Natural killer cell treated with Interleukin-12 subunit alpha and Interleukin-12 subunit beta and Interleukin-15 and Interleukin-18, amount 100 ng/mL, for 72 hours (primary cell): Measurements from ENCODE around the gene IGF2BP2. TPM values are rescaled to one million over a fixed set of nuclear protein-coding genes. Genes with fewer than 3 reads are reported as not detected.
A peak's percentile ranks its signal among the peaks of the same experiment; 100 is the strongest.
"Not testable (repeated sequence)": the region's sequence is repeated elsewhere in the genome, so short reads cannot be mapped to it uniquely, and the experiment has no call there.

Experiments
- ATAC-seq, 2 donors: fragments of 150-1000 bp; cut with Tn5 transposase in 1 of 2; sonication (Bioruptor Pico), chemical (Tn5 transposase) in 1 of 2; 2 replicates each; pipeline ENCODE4 v1.10.0; 2021
- DNase-seq: peaks from one replicate; pipeline ENCODE4 v3.0.0; 2022; ENCODE audit warnings: low spot score
- H3K27ac Mint-ChIP-seq, 2 donors: 1 replicate in 1 of 2; 2 replicates in 1 of 2; pipeline ENCODE4 v1.8.0; 2022; ENCODE audit warnings: mixed read lengths in 2 of 2, mild to moderate bottlenecking in 1 of 2, moderate library complexity in 1 of 2
- H3K27me3 Mint-ChIP-seq, 2 donors: 1 replicate in 1 of 2; 2 replicates in 1 of 2; pipeline ENCODE4 v1.8.0; 2022; ENCODE audit warnings: mixed read lengths in 2 of 2
- H3K36me3 Mint-ChIP-seq: one replicate; pipeline ENCODE4 v1.8.0; 2022; ENCODE audit warnings: mixed read lengths
- H3K4me1 Mint-ChIP-seq, 2 donors: 1 replicate in 1 of 2; 2 replicates in 1 of 2; pipeline ENCODE4 v1.8.0; 2022; ENCODE audit warnings: low read depth in 2 of 2, mixed read lengths in 2 of 2, mild to moderate bottlenecking in 1 of 2
- H3K4me3 Mint-ChIP-seq: one replicate; pipeline ENCODE4 v1.8.0; 2022; ENCODE audit warnings: mixed read lengths
- H3K9me3 Mint-ChIP-seq: 2 replicates; pipeline ENCODE4 v1.8.0; 2022; ENCODE audit warnings: mixed read lengths
- total RNA-seq, 2 donors: library from RNA; stranded (reverse); gene quantifications; one replicate each; pipeline ENCODE4 v1.2.3, GENCODE V29; 2022

Gene IGF2BP2
- total RNA-seq, 2 donors from 2014 or later = 3.5 to 5.0 TPM

- H3K27ac Mint-ChIP-seq = no peak overlapping the region
- H3K36me3 Mint-ChIP-seq = no peaks in the 10 kb centered on the region
- ATAC-seq (no peak), DNase-seq (no peak)
- no peaks in the 10 kb centered on the region for H3K4me1 Mint-ChIP-seq
- H3K4me3 Mint-ChIP-seq = no peak overlapping the region
- H3K27me3 Mint-ChIP-seq = peaks cover 3 to 14% of the 10 kb centered on the region in 2 donors
- no peaks in the 10 kb centered on the region for H3K9me3 Mint-ChIP-seq
Observed at GRCh38 chr3:185705498-185705897, 119.3 kb downstream of the IGF2BP2 start.

- no peak overlapping the region for H3K27ac Mint-ChIP-seq
- H3K36me3 Mint-ChIP-seq = no peaks in the 10 kb centered on the region
- DNase-seq (no peak), ATAC-seq (no peak)
- H3K9me3 Mint-ChIP-seq = no peaks in the 10 kb centered on the region
- peaks cover 3 to 19% of the 10 kb centered on the region in 2 donors for H3K27me3 Mint-ChIP-seq
- no peaks in the 10 kb centered on the region for H3K4me1 Mint-ChIP-seq
- H3K4me3 Mint-ChIP-seq = no peak overlapping the region
Observed at GRCh38 chr3:185702262-185703225, 122.3 kb downstream of the IGF2BP2 start.

GRCh38 chr3:185701611-185702261 lies 123.1 kb downstream of the IGF2BP2 start:
- no peaks in the 10 kb centered on the region for H3K4me1 Mint-ChIP-seq
- no peaks in the 10 kb centered on the region for H3K9me3 Mint-ChIP-seq
- no peaks in the 10 kb centered on the region for H3K36me3 Mint-ChIP-seq
- no peak for ATAC-seq
- H3K27me3 Mint-ChIP-seq = peaks cover 3 to 19% of the 10 kb centered on the region in 2 donors
- no peak overlapping the region for H3K27ac Mint-ChIP-seq
- DNase-seq = no peak
- no peak overlapping the region for H3K4me3 Mint-ChIP-seq

GRCh38 chr3:185699927-185700326 lies 124.9 kb downstream of the IGF2BP2 start:
- Mint-ChIP-seq H3K27ac (no peak overlapping the region), H3K4me3 (no peak overlapping the region), H3K4me1 (no peaks in the 10 kb centered on the region), H3K36me3 (no peaks in the 10 kb centered on the region), H3K9me3 (no peaks in the 10 kb centered on the region), H3K27me3 (peaks cover 3 to 19% of the 10 kb centered on the region in 2 donors)
- DNase-seq = no peak
- ATAC-seq = no peak

GRCh38 chr3:185697228-185697627 lies 127.6 kb downstream of the IGF2BP2 start:
- H3K9me3 Mint-ChIP-seq = not testable (repeated sequence)

GRCh38 chr3:185696039-185696438 lies 128.8 kb downstream of the IGF2BP2 start:
- H3K4me3 Mint-ChIP-seq = no peak overlapping the region
- no peaks in the 10 kb centered on the region for H3K36me3 Mint-ChIP-seq
- no peak for DNase-seq
- no peak for ATAC-seq
- no peak overlapping the region for H3K27ac Mint-ChIP-seq
- no peaks in the 10 kb centered on the region for H3K9me3 Mint-ChIP-seq
- peaks cover 0 to 11% of the 10 kb centered on the region in 2 donors for H3K27me3 Mint-ChIP-seq
- H3K4me1 Mint-ChIP-seq = no peaks in the 10 kb centered on the region

More at GRCh38 chr3:185697228-185697627, 127.6 kb downstream of the IGF2BP2 start:
- H3K36me3 Mint-ChIP-seq, H3K4me1 Mint-ChIP-seq, H3K27ac Mint-ChIP-seq, H3K4me3 Mint-ChIP-seq, DNase-seq, ATAC-seq: not testable (repeated sequence)
- H3K27me3 Mint-ChIP-seq = peaks cover 0 to 11% of the 10 kb centered on the region in 2 donors

GRCh38 chr3:185693985-185694653 lies 130.7 kb downstream of the IGF2BP2 start:
- Mint-ChIP-seq H3K4me3 (no peak overlapping the region), H3K9me3 (no peaks in the 10 kb centered on the region), H3K4me1 (no peaks in the 10 kb centered on the region), H3K36me3 (no peaks in the 10 kb centered on the region), H3K27me3 (no peaks in the 10 kb centered on the region), H3K27ac (no peak overlapping the region)
- ATAC-seq (peak in 1 of 2 donors; percentile 48), DNase-seq (no peak)

- no peaks in the 10 kb centered on the region for H3K4me1 Mint-ChIP-seq
- no peak overlapping the region for H3K27ac Mint-ChIP-seq
- DNase-seq (no peak), ATAC-seq (no peak)
- H3K27me3 Mint-ChIP-seq = no peaks in the 10 kb centered on the region
- H3K9me3 Mint-ChIP-seq = no peaks in the 10 kb centered on the region
- no peaks in the 10 kb centered on the region for H3K36me3 Mint-ChIP-seq
- H3K4me3 Mint-ChIP-seq = no peak overlapping the region
Observed at GRCh38 chr3:185691622-185692021, 133.2 kb downstream of the IGF2BP2 start.

- ATAC-seq = no peak
- Mint-ChIP-seq H3K36me3 (no peaks in the 10 kb centered on the region), H3K4me3 (no peak overlapping the region)
Observed at GRCh38 chr3:185687271-185687878, 137.5 kb downstream of the IGF2BP2 start.

GRCh38 chr3:185685231-185686035 lies 139.4 kb downstream of the IGF2BP2 start:
- Mint-ChIP-seq H3K27me3 (peaks cover 0 to 9% of the 10 kb centered on the region in 2 donors), H3K4me1 (no peaks in the 10 kb centered on the region), H3K4me3 (no peak overlapping the region), H3K9me3 (no peaks in the 10 kb centered on the region), H3K36me3 (no peaks in the 10 kb centered on the region), H3K27ac (no peak overlapping the region)
- ATAC-seq = no peak
- no peak for DNase-seq

More at GRCh38 chr3:185687271-185687878, 137.5 kb downstream of the IGF2BP2 start:
- Mint-ChIP-seq H3K9me3 (no peaks in the 10 kb centered on the region), H3K4me1 (no peaks in the 10 kb centered on the region), H3K27me3 (peaks cover 0 to 8% of the 10 kb centered on the region in 2 donors), H3K27ac (no peak overlapping the region)
- no peak for DNase-seq

GRCh38 chr3:185680231-185680630 lies 144.6 kb downstream of the IGF2BP2 start:
- Mint-ChIP-seq H3K36me3 (peaks cover 11% of the 10 kb centered on the region), H3K27me3 (peaks cover 0 to 25% of the 10 kb centered on the region in 2 donors), H3K4me3 (no peak overlapping the region), H3K27ac (no peak overlapping the region), H3K9me3 (peaks cover 4% of the 10 kb centered on the region), H3K4me1 (no peaks in the 10 kb centered on the region)
- DNase-seq = no peak
- ATAC-seq = no peak

- ATAC-seq (no peak), DNase-seq (no peak)
- no peaks in the 10 kb centered on the region for H3K4me1 Mint-ChIP-seq
- H3K27me3 Mint-ChIP-seq = peaks cover 0 to 32% of the 10 kb centered on the region in 2 donors
- H3K4me3 Mint-ChIP-seq = no peak overlapping the region
- no peak overlapping the region for H3K27ac Mint-ChIP-seq
- H3K9me3 Mint-ChIP-seq = peaks cover 4% of the 10 kb centered on the region
- peaks cover 11% of the 10 kb centered on the region for H3K36me3 Mint-ChIP-seq
Observed at GRCh38 chr3:185678027-185678426, 146.8 kb downstream of the IGF2BP2 start.
